SK-N-SH (cell line): ENCODE measurements around the gene SLC25A27. TPM values are rescaled to one million over a fixed set of nuclear protein-coding genes. Genes with fewer than 3 reads are reported as not detected.

Experiments used
- CTCF ChIA-PET: fragments of 300-600, 350-600 bp; formaldehyde crosslinking; extraction: SDS; loops from one replicate; lab custom pipeline; 2021; lab: Yijun Ruan, JAX
- POLR2A ChIA-PET: fragments of 350-600 bp; sonication (Branson Sonifier 250); formaldehyde crosslinking; extraction: SDS; loops from one replicate; lab custom pipeline; 2020; ENCODE audit warnings: antibody characterized with exemption, inconsistent platforms; lab: Yijun Ruan, JAX
- DNase-seq: peaks from one replicate; pipeline ENCODE4 v3.0.0; 2012
- H2AFZ ChIP-seq: fragments of 200-600 bp; sonication (generic); 2 replicates; pipeline ENCODE4 v1.8.1; 2016; ENCODE audit warnings: antibody characterized with exemption, mild to moderate bottlenecking, low read depth
- H3F3A ChIP-seq: fragments of 200-600 bp; sonication (generic); replicated peaks from 2 replicates; pipeline ENCODE3; 2016; ENCODE audit warnings: antibody characterized with exemption, mild to moderate bottlenecking; ENCODE audit not compliant: insufficient read depth
- H3K27ac ChIP-seq, 2 experiments: fragments of 200-500 bp in 1 of 2; fragments of 200-600 bp in 1 of 2; sonication (Bioruptor generic) in 1 of 2; sonication (generic), shearing (Covaris generic) in 1 of 2; 2 replicates each; pipeline versions ENCODE4 v1.5.1 to v1.6.1; 2014 to 2016; ENCODE audit warnings: low read depth in 2 of 2, inconsistent platforms in 1 of 2, low read length in 1 of 2, mild to moderate bottlenecking in 1 of 2, mixed read lengths in 1 of 2
- H3K27me3 ChIP-seq: fragments of 200-600 bp; sonication (generic), shearing (Covaris generic); 2 replicates; pipeline ENCODE4 v1.6.1; 2016; ENCODE audit warnings: mixed run types; ENCODE audit not compliant: insufficient read depth
- H3K36me3 ChIP-seq, 2 experiments: fragments of 200-500 bp in 1 of 2; fragments of 200-600 bp in 1 of 2; sonication (Bioruptor generic) in 1 of 2; sonication (generic) in 1 of 2; replicated peaks in 1 of 2; 2 replicates each; pipeline versions ENCODE3 to v1.5.1; 2014 to 2016; ENCODE audit warnings: low read length in 1 of 2, mild to moderate bottlenecking in 1 of 2; ENCODE audit not compliant: insufficient read depth in 2 of 2, control insufficient read depth in 1 of 2
- H3K4me1 ChIP-seq, 2 experiments: fragments of 200-500 bp in 1 of 2; fragments of 200-600 bp in 1 of 2; sonication (Bioruptor generic) in 1 of 2; sonication (generic), shearing (Covaris generic) in 1 of 2; 2 replicates each; pipeline versions ENCODE4 v1.5.1 to v1.6.1; 2014 to 2016; ENCODE audit warnings: low read depth in 1 of 2, low read length in 1 of 2, mixed run types in 1 of 2; ENCODE audit not compliant: insufficient read depth in 2 of 2, control insufficient read depth in 1 of 2
- H3K4me2 ChIP-seq: fragments of 200-600 bp; sonication (generic), shearing (Covaris generic); 2 replicates; pipeline ENCODE4 v1.6.1; 2017; ENCODE audit warnings: mixed run types
- H3K4me3 ChIP-seq, 2 experiments: fragments of 200-500 bp in 1 of 2; fragments of 200-600 bp in 1 of 2; sonication (Bioruptor generic) in 1 of 2; sonication (generic), shearing (Covaris generic) in 1 of 2; 2 replicates each; pipeline versions ENCODE4 v1.5.1 to v1.8.1; 2014 to 2016; ENCODE audit warnings: low read depth in 2 of 2, inconsistent platforms in 1 of 2, low read length in 1 of 2, mild to moderate bottlenecking in 1 of 2, mixed read lengths in 1 of 2, moderate library complexity in 1 of 2
- H3K79me2 ChIP-seq: fragments of 200-600 bp; sonication (generic); 2 replicates; pipeline ENCODE4 v1.8.1; 2017; ENCODE audit warnings: mild to moderate bottlenecking; ENCODE audit not compliant: insufficient read depth
- H3K9ac ChIP-seq: fragments of 200-600 bp; sonication (generic); 2 replicates; pipeline ENCODE4 v1.6.1; 2017; ENCODE audit warnings: mixed run types
- H3K9me2 ChIP-seq: fragments of 200-600 bp; sonication (generic); 2 replicates; pipeline ENCODE4 v1.6.1; 2017; ENCODE audit warnings: mixed run types
- H3K9me3 ChIP-seq: fragments of 200-600 bp; sonication (generic); 2 replicates; pipeline ENCODE4 v1.6.1; 2017; ENCODE audit warnings: mixed run types, mild to moderate bottlenecking, moderate library complexity
- H4K20me1 ChIP-seq: fragments of 200-600 bp; sonication (generic); 2 replicates; pipeline ENCODE4 v1.6.1; 2017; ENCODE audit warnings: mild to moderate bottlenecking, mixed run types; ENCODE audit not compliant: insufficient read depth
- CHD2 ChIP-seq: fragments of 150-350 bp; IDR thresholded peaks from 2 replicates; pipeline ENCODE4 v1.6.1; 2018; ENCODE audit warnings: low read length; ENCODE audit not compliant: partially characterized antibody
- EP300 ChIP-seq, 2 experiments: IDR thresholded peaks; 2 replicates each; pipeline versions ENCODE4 v1.4.0 to v1.6.1; 2012; ENCODE audit warnings: borderline replicate concordance in 1 of 2, low read depth in 1 of 2, low read length in 1 of 2
- EZH2phosphoT487 ChIP-seq: fragments of 200-600 bp; sonication (generic); IDR thresholded peaks from 2 replicates; pipeline ENCODE4 v1.6.1; 2017; ENCODE audit warnings: low read depth, mixed run types, mild to moderate bottlenecking, antibody characterized with exemption, moderate library complexity, borderline replicate concordance
- GATA2 ChIP-seq: sonication (generic); formaldehyde crosslinking; IDR thresholded peaks from 2 replicates; pipeline ENCODE4 v1.5.0; 2020; ENCODE audit warnings: mild to moderate bottlenecking, missing genetic modification reagents
- MXI1 ChIP-seq: IDR thresholded peaks from 2 replicates; pipeline ENCODE4 v1.6.1; 2012; ENCODE audit warnings: mild to moderate bottlenecking, low read depth, low read length, improper control_type of control experiment
- NFIC ChIP-seq: IDR thresholded peaks from 2 replicates; pipeline ENCODE4 v1.4.0; 2012; ENCODE audit warnings: borderline replicate concordance
- POLR2AphosphoS5 ChIP-seq: IDR thresholded peaks from 2 replicates; pipeline ENCODE4 v1.6.1; 2012; ENCODE audit warnings: low read depth, low read length
- RCOR1 ChIP-seq: fragments of 150-350 bp; IDR thresholded peaks from 2 replicates; pipeline ENCODE4 v1.6.1; 2017; ENCODE audit warnings: antibody characterized with exemption, low read length
- SMC3 ChIP-seq: IDR thresholded peaks from 2 replicates; pipeline ENCODE4 v1.6.1; 2012; ENCODE audit warnings: low read depth, low read length, improper control_type of control experiment
- TEAD4 ChIP-seq: IDR thresholded peaks from 2 replicates; pipeline ENCODE4 v1.4.0; 2012; ENCODE audit warnings: mild to moderate bottlenecking, borderline replicate concordance; ENCODE audit not compliant: insufficient read depth
- YY1 ChIP-seq: IDR thresholded peaks from 2 replicates; pipeline ENCODE4 v1.4.0; 2012; ENCODE audit warnings: low read depth, mild to moderate bottlenecking
- WGBS: methylation state at CpG from one replicate; pipeline ENCODE4 v1.1.6; 2017; ENCODE audit warnings: low lambda C conversion rate; 5-methylcytosine and 5-hydroxymethylcytosine counted together
- polyA plus RNA-seq, 3 experiments: library from polyadenylated mRNA; depleted of rRNA; stranded (reverse); fragments of >200 nt; gene quantifications; 2 replicates each; pipeline ENCODE4 v1.2.3, GENCODE V29; 2012
- TF ChIP-seq, protein P1 (sequence below): fragments of 150-350 bp; IDR thresholded peaks from 2 replicates; pipeline ENCODE4 v1.6.1; 2016; ENCODE audit warnings: mild to moderate bottlenecking, low read depth, low read length
- TF ChIP-seq, protein P2 (sequence below): fragments of 150-350 bp; IDR thresholded peaks from 2 replicates; pipeline ENCODE4 v1.6.1; 2017; ENCODE audit warnings: antibody characterized with exemption, low read length, low read depth, borderline replicate concordance
- TF ChIP-seq, protein P3 (sequence below): IDR thresholded peaks from 2 replicates; pipeline ENCODE4; 2012
- TF ChIP-seq, protein P4 (sequence below): IDR thresholded peaks from 2 replicates; pipeline ENCODE4 v1.4.0; 2012; ENCODE audit warnings: low read depth, borderline replicate concordance
- TF ChIP-seq, protein P5 (sequence below): IDR thresholded peaks from 2 replicates; pipeline ENCODE4 v1.6.1; 2012; ENCODE audit warnings: mild to moderate bottlenecking, low read depth, low read length, moderate library complexity

Gene SLC25A27
- polyA plus RNA-seq, 1 of the 3 experiments (the other 2 are of a cell fraction) = 0.66 TPM

DNA sequence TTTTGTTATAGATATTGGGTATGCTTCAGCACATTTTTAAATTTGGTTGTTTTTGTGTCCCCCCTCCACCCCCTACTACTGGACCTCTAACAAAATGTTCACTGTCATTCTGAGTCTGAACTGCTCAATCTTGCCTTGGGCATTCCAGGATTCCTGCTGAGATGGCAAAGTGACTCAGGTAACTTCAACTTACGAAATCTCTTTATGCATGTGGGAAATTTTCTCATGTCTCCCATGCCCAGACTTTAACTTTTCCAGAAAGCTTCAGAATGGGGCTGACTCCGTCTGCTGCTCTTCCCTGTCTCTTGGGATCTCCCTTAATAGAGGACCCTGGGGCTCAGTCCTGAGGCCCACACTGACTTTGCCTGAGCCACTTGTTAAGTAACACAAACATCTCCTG lies 14.1 kb upstream of the SLC25A27 start (continued):
- TF ChIP-seq, protein P1, sequence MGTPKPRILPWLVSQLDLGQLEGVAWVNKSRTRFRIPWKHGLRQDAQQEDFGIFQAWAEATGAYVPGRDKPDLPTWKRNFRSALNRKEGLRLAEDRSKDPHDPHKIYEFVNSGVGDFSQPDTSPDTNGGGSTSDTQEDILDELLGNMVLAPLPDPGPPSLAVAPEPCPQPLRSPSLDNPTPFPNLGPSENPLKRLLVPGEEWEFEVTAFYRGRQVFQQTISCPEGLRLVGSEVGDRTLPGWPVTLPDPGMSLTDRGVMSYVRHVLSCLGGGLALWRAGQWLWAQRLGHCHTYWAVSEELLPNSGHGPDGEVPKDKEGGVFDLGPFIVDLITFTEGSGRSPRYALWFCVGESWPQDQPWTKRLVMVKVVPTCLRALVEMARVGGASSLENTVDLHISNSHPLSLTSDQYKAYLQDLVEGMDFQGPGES = no peak
- TF ChIP-seq GATA2 (CRISPR knock-in tag) (no peak), YY1 (no peak), CHD2 (no peak), EP300 (IDR thresholded peaks at IDR 0.05; ENCODE audit: borderline replicate concordance in 1 of 2, low read depth in 1 of 2, low read length in 1 of 2) (no peak)
- TF ChIP-seq, protein P2, sequence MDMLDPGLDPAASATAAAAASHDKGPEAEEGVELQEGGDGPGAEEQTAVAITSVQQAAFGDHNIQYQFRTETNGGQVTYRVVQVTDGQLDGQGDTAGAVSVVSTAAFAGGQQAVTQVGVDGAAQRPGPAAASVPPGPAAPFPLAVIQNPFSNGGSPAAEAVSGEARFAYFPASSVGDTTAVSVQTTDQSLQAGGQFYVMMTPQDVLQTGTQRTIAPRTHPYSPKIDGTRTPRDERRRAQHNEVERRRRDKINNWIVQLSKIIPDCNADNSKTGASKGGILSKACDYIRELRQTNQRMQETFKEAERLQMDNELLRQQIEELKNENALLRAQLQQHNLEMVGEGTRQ = no peak
- TF ChIP-seq, all 33 proteins: peak for 0

DNA sequence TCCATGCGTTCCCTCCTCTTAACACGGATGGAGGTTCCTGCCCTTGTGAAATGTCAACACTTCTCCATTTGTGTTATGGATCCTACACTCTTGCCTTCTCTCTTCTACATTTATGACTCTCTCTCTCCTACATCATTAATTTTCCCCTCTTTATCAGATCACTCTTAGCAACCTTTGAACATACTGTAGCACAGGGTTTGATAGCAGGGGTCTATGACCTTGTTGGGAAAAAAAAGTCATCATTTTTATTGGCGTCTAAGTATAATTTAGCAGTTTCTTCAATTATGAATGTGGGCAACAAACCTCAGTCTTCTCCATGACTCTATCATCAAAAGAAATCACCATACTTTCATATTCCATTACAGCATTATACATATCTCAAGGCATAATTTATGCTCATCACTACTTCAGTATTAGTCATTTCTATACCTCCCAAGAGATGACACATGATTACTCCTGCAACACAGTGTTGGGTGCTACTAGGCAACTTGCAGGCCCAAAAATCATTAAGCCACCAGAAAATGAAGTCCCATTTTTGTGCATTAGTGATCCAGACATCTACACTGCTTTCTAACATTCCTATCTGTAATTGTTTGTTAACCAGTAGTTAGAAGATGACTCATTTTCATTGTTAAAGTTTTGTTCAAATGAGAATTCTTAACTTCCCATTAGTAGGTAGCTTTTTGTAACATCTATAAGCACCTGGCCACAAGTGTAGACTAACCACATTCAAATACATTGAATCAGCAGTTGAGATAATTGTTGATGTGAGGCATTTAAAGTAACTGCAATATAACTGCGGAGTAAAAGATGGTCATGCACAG lies 9.6 kb upstream of the SLC25A27 start:
- Histone ChIP-seq H3F3A (no peaks in the 10 kb centered on the region), H3K79me2 (no peaks in the 10 kb centered on the region), H3K4me2 (no peak overlapping the region), H2AFZ (no peak overlapping the region), H4K20me1 (no peaks in the 10 kb centered on the region), H3K27me3 (no peaks in the 10 kb centered on the region), H3K4me3 (no peak overlapping the region), H3K9ac (no peak overlapping the region), H3K36me3 (no peaks in the 10 kb centered on the region), H3K4me1 (no peaks in the 10 kb centered on the region), H3K9me3 (no peaks in the 10 kb centered on the region), H3K9me2 (no peaks in the 10 kb centered on the region), H3K27ac (no peak overlapping the region)
- POLR2A ChIA-PET = no interaction called here
- DNase-seq = no peak
- TF ChIP-seq, protein P1 = no peak
- TF ChIP-seq, protein P2 = no peak
- TF ChIP-seq CHD2 = no peak
- TF ChIP-seq EP300 (IDR thresholded peaks at IDR 0.05; ENCODE audit: borderline replicate concordance in 1 of 2, low read depth in 1 of 2, low read length in 1 of 2) = no peak
- TF ChIP-seq TEAD4 = no peak
- TF ChIP-seq MXI1 = no peak
- TF ChIP-seq, protein P3, sequence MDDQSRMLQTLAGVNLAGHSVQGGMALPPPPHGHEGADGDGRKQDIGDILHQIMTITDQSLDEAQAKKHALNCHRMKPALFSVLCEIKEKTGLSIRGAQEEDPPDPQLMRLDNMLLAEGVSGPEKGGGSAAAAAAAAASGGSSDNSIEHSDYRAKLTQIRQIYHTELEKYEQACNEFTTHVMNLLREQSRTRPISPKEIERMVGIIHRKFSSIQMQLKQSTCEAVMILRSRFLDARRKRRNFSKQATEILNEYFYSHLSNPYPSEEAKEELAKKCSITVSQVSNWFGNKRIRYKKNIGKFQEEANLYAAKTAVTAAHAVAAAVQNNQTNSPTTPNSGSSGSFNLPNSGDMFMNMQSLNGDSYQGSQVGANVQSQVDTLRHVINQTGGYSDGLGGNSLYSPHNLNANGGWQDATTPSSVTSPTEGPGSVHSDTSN = no peak
- TF ChIP-seq EZH2phosphoT487 = no peak
- TF ChIP-seq, protein P4, sequence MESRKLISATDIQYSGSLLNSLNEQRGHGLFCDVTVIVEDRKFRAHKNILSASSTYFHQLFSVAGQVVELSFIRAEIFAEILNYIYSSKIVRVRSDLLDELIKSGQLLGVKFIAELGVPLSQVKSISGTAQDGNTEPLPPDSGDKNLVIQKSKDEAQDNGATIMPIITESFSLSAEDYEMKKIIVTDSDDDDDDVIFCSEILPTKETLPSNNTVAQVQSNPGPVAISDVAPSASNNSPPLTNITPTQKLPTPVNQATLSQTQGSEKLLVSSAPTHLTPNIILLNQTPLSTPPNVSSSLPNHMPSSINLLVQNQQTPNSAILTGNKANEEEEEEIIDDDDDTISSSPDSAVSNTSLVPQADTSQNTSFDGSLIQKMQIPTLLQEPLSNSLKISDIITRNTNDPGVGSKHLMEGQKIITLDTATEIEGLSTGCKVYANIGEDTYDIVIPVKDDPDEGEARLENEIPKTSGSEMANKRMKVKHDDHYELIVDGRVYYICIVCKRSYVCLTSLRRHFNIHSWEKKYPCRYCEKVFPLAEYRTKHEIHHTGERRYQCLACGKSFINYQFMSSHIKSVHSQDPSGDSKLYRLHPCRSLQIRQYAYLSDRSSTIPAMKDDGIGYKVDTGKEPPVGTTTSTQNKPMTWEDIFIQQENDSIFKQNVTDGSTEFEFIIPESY = no peak
- TF ChIP-seq NFIC = no peak
- TF ChIP-seq POLR2AphosphoS5 = no peak
- TF ChIP-seq, protein P5, sequence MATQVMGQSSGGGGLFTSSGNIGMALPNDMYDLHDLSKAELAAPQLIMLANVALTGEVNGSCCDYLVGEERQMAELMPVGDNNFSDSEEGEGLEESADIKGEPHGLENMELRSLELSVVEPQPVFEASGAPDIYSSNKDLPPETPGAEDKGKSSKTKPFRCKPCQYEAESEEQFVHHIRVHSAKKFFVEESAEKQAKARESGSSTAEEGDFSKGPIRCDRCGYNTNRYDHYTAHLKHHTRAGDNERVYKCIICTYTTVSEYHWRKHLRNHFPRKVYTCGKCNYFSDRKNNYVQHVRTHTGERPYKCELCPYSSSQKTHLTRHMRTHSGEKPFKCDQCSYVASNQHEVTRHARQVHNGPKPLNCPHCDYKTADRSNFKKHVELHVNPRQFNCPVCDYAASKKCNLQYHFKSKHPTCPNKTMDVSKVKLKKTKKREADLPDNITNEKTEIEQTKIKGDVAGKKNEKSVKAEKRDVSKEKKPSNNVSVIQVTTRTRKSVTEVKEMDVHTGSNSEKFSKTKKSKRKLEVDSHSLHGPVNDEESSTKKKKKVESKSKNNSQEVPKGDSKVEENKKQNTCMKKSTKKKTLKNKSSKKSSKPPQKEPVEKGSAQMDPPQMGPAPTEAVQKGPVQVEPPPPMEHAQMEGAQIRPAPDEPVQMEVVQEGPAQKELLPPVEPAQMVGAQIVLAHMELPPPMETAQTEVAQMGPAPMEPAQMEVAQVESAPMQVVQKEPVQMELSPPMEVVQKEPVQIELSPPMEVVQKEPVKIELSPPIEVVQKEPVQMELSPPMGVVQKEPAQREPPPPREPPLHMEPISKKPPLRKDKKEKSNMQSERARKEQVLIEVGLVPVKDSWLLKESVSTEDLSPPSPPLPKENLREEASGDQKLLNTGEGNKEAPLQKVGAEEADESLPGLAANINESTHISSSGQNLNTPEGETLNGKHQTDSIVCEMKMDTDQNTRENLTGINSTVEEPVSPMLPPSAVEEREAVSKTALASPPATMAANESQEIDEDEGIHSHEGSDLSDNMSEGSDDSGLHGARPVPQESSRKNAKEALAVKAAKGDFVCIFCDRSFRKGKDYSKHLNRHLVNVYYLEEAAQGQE = no peak
- TF ChIP-seq RCOR1 = no peak
- TF ChIP-seq SMC3 = no peak
- CTCF ChIA-PET = interaction anchor here (0.7 kb wide), 1 partner anchor 1142 kb away, joined by 3 read pairs; no protein-coding TSS in a partner anchor
- 6% methylated on average over 4 of the region's 4 CpGs for WGBS
